ENCODE data around the gene NHSL1. TPM values are rescaled to one million over a fixed set of nuclear protein-coding genes. Genes with fewer than 3 reads are reported as not detected.

Gene NHSL1
- total RNA-seq, 2 experiments from 2014 or later, result 0.64 to 1.1 TPM

GRCh38 chr6:138401960-138402837, 97.1 kb downstream of the NHSL1 start:
- CTCF ChIA-PET, result interaction anchor here (0.5 to 1.6 kb wide), 4 partner anchors 16 to 286 kb away, joined by 4 to 7 read pairs (median 4); no protein-coding TSS in a partner anchor
- Mint-ChIP-seq H3K4me3 (no peak overlapping the region), H3K27me3 (ENCODE audit: low read depth) (no peaks in the 10 kb centered on the region), H3K4me1 (ENCODE audit: low read depth) (peaks cover 12% of the 10 kb centered on the region), H3K9me3 (no peaks in the 10 kb centered on the region), H3K27ac (no peak overlapping the region), H3K36me3 (ENCODE audit: low read depth) (peaks cover 6% of the 10 kb centered on the region)
- DNase-seq, result no peak
- intact Hi-C loops (cut with micrococcal nuclease), result loop anchor here (2.0 to 10.0 kb wide), 4 partner anchors 113 to 427 kb away; no protein-coding TSS in a partner anchor

- no peak for DNase-seq
- no peak overlapping the region for H3K4me3 Mint-ChIP-seq
- H3K36me3 Mint-ChIP-seq (ENCODE audit: low read depth), result no peaks in the 10 kb centered on the region
Observed at GRCh38 chr6:138400326-138400725, 99.0 kb downstream of the NHSL1 start.

GRCh38 chr6:138397128-138398122, 101.9 kb downstream of the NHSL1 start:
- DNase-seq, result no peak
- H3K36me3 Mint-ChIP-seq (ENCODE audit: low read depth), result no peaks in the 10 kb centered on the region
- H3K4me1 Mint-ChIP-seq (ENCODE audit: low read depth), result no peaks in the 10 kb centered on the region
- intact Hi-C loops (cut with micrococcal nuclease), result no loop called here
- CTCF ChIA-PET, result interaction anchor here (0.9 to 1.1 kb wide), 2 partner anchors 10 to 281 kb away, joined by 3 read pairs; no protein-coding TSS in a partner anchor
- H3K27ac Mint-ChIP-seq, result no peak overlapping the region
- H3K4me3 Mint-ChIP-seq, result no peak overlapping the region
- H3K9me3 Mint-ChIP-seq, result no peaks in the 10 kb centered on the region
- H3K27me3 Mint-ChIP-seq (ENCODE audit: low read depth), result no peaks in the 10 kb centered on the region

More at GRCh38 chr6:138400326-138400725, 99.0 kb downstream of the NHSL1 start:
- Mint-ChIP-seq H3K27me3 (ENCODE audit: low read depth) (no peaks in the 10 kb centered on the region), H3K4me1 (ENCODE audit: low read depth) (peaks cover 3% of the 10 kb centered on the region), H3K9me3 (no peaks in the 10 kb centered on the region), H3K27ac (no peak overlapping the region)
- intact Hi-C loops (cut with micrococcal nuclease), result loop anchor here (5.0 to 10.0 kb wide), 3 partner anchors 252 to 426 kb away; no protein-coding TSS in a partner anchor
- CTCF ChIA-PET, result no interaction called here

GRCh38 chr6:138396709-138397108, 102.6 kb downstream of the NHSL1 start:
- no peak for DNase-seq
- H3K4me1 Mint-ChIP-seq (ENCODE audit: low read depth), result no peaks in the 10 kb centered on the region
- CTCF ChIA-PET, result no interaction called here
- H3K4me3 Mint-ChIP-seq, result no peak overlapping the region
- intact Hi-C loops (cut with micrococcal nuclease), result no loop called here
- H3K27ac Mint-ChIP-seq, result no peak overlapping the region
- no peaks in the 10 kb centered on the region for H3K36me3 Mint-ChIP-seq (ENCODE audit: low read depth)
- H3K9me3 Mint-ChIP-seq, result no peaks in the 10 kb centered on the region
- H3K27me3 Mint-ChIP-seq (ENCODE audit: low read depth), result no peaks in the 10 kb centered on the region

DNA sequence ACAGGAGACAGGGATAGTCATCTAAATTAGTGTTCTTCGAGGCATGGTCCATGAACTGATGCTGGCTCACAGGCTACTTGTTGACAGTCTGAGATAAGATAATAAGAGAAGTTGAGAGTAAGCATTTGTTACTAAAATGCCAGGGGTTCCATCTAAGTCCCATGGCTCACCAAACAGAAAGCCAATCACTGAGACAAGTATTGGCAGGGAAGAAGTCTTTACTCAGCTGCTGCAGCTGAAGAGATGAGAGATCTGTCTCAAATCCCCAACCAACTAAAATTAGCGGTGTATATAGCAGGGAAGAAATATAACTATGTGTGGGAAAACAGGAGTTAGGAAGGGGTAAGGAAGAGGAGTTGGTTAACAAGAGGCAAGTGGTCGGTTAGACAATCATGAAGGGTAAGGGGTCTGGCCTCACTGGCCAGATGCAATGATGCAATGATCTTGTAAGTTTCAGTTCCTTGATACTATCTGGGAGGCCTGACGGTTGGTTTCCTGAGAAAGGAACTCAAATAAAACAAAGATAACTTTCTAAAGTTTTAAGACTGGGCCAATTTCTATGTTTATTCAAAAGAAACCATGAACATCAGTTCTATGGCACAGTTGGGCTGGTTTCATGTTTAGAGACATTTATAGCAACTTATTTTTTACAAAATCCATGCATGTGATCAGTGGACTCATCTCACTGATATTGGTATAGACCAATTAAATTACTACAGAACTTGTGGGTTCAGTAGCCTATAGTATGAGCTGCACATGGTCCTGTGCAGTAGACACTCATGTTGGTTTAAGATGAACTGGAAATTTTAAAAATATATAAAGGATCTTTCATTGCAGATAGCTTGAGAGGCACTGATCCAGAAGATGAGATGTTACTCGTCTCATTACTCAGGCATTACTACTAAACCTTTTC, 105.2 kb downstream of the NHSL1 start:
- no peak overlapping the region for H3K27ac Mint-ChIP-seq
- H3K27me3 Mint-ChIP-seq (ENCODE audit: low read depth), result no peaks in the 10 kb centered on the region
- H3K4me1 Mint-ChIP-seq (ENCODE audit: low read depth), result no peaks in the 10 kb centered on the region
- no peak for DNase-seq
- intact Hi-C loops (cut with micrococcal nuclease), result no loop called here
- H3K36me3 Mint-ChIP-seq (ENCODE audit: low read depth), result no peaks in the 10 kb centered on the region
- no peaks in the 10 kb centered on the region for H3K9me3 Mint-ChIP-seq
- CTCF ChIA-PET, result interaction anchor here (1.2 kb wide), 1 partner anchor 115 kb away, joined by 4 read pairs; no protein-coding TSS in a partner anchor
- no peak overlapping the region for H3K4me3 Mint-ChIP-seq

DNA sequence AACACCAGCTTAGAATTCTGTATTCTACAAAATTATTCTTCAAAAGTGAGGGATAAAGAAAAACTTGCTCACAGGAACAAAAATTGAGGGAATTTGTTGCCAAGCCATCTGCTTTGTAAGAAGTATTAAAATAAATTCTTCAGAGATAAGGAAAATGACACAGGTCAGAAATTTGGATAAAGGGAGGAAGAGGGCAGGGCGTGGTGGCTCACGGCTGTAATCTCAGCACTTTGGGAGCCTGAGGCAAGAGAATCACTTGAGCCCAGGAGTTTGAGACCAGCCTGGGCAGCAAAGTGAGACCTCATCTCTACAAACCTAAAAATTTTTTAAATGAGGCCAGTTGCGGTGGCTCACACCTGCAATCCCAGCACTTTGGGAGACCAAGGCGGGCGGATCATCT, 109.7 kb downstream of the NHSL1 start:
- Mint-ChIP-seq H3K4me1 (ENCODE audit: low read depth) (no peaks in the 10 kb centered on the region), H3K36me3 (ENCODE audit: low read depth) (no peaks in the 10 kb centered on the region), H3K27ac (no peak overlapping the region), H3K4me3 (no peak overlapping the region), H3K27me3 (ENCODE audit: low read depth) (no peaks in the 10 kb centered on the region), H3K9me3 (no peaks in the 10 kb centered on the region)
- no peak for DNase-seq
- CTCF ChIA-PET, result no interaction called here
- intact Hi-C loops (cut with micrococcal nuclease), result no loop called here

DNA sequence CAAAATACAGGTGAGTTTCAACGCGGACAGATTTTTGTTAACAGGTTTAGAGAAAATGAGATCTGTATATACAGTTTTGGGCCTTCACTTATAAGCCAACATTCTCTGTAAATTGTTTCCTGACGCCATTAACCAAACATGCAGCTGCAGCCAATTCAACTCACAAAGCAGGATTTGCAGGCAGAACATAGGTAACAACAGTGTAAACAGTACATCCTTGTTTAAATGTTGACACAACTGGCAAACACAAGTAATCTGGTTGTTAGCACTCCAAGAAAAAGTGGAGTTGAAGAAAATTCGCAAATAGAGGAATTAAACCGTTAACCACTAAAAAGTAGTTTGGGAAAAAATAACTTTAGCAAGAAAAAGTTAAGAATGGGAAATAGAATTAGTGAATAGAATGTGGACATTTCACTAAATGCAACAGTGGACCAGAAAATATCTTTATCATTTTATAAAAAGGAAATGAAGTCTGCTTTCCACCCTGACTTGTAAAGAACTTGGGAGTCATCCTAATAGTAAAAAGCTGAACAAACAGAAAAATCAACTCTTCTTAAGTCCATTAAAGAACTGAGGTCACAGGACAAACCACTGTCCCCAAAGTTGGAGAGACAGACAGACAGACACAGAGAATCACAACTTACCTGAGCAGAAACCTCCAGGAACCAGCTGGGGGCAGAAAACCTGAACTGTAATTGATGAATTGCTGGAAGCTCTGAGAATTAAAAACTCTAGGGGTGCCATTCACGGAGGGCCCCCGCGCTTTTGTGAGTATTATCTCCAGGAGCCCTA, 111.5 kb downstream of the NHSL1 start:
- no peak for DNase-seq
- Mint-ChIP-seq H3K4me1 (ENCODE audit: low read depth) (no peaks in the 10 kb centered on the region), H3K27ac (no peak overlapping the region), H3K36me3 (ENCODE audit: low read depth) (no peaks in the 10 kb centered on the region), H3K9me3 (no peaks in the 10 kb centered on the region), H3K4me3 (no peak overlapping the region), H3K27me3 (ENCODE audit: low read depth) (no peaks in the 10 kb centered on the region)
- CTCF ChIA-PET, result no interaction called here
- intact Hi-C loops (cut with micrococcal nuclease), result no loop called here

- CTCF ChIA-PET, result no interaction called here
- no peak overlapping the region for H3K27ac Mint-ChIP-seq
- H3K27me3 Mint-ChIP-seq (ENCODE audit: low read depth), result no peaks in the 10 kb centered on the region
- no peaks in the 10 kb centered on the region for H3K36me3 Mint-ChIP-seq (ENCODE audit: low read depth)
- no peaks in the 10 kb centered on the region for H3K9me3 Mint-ChIP-seq
- no peak for DNase-seq
- intact Hi-C loops (cut with micrococcal nuclease), result no loop called here
- H3K4me1 Mint-ChIP-seq (ENCODE audit: low read depth), result no peaks in the 10 kb centered on the region
- no peak overlapping the region for H3K4me3 Mint-ChIP-seq
Observed at GRCh38 chr6:138386897-138387296, 112.4 kb downstream of the NHSL1 start.

GRCh38 chr6:138383776-138384175, 115.5 kb downstream of the NHSL1 start:
- Mint-ChIP-seq H3K27ac (no peak overlapping the region), H3K36me3 (ENCODE audit: low read depth) (no peaks in the 10 kb centered on the region), H3K4me1 (ENCODE audit: low read depth) (no peaks in the 10 kb centered on the region), H3K27me3 (ENCODE audit: low read depth) (no peaks in the 10 kb centered on the region), H3K4me3 (no peak overlapping the region), H3K9me3 (no peaks in the 10 kb centered on the region)
- intact Hi-C loops (cut with micrococcal nuclease), result no loop called here
- no peak for DNase-seq
- CTCF ChIA-PET, result interaction anchor here (1.1 kb wide), 1 partner anchor 268 kb away, joined by 4 read pairs; no protein-coding TSS in a partner anchor

DNA sequence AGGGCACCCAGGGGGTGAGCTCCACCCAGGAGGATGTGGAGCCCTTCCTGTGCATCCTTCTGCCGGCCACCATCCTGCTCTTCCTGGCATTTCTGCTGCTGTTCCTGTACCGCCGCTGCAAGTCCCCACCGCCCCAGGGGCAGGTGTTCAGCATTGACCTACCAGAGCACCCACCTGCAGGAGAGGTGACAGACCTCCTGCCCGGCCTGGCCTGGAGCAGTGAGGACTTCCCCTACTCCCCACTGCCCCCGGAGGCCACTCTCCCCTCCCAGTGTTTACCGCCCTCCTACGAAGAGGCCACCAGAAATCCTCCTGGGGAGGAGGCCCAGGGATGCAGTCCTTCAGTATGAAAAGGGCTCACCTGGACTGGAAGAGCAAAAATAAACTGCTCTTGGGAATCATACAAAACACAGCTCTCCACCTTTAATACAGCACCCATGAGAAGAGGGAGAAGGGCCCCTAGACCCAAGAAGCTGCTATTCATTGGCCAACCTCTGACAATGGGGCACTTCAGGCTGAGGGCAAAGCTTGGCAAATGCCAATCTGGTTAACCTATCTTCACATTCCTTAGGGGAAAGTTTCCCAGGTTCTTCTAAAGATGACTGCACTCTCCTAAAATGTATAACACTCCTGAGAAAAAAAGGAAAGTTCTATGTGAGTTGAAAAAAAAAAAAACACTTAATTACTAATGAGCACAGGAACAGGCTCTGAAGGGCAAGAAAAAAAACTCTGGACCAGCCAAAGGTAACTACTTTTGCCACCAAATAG, 116.6 kb downstream of the NHSL1 start:
- Mint-ChIP-seq H3K27me3 (ENCODE audit: low read depth) (no peaks in the 10 kb centered on the region), H3K36me3 (ENCODE audit: low read depth) (no peaks in the 10 kb centered on the region), H3K9me3 (no peaks in the 10 kb centered on the region), H3K4me3 (no peak overlapping the region), H3K4me1 (ENCODE audit: low read depth) (no peaks in the 10 kb centered on the region), H3K27ac (no peak overlapping the region)
- CTCF ChIA-PET, result interaction anchor here (1.1 kb wide), 1 partner anchor 267 kb away, joined by 4 read pairs; no protein-coding TSS in a partner anchor
- DNase-seq, result no peak
- intact Hi-C loops (cut with micrococcal nuclease), result no loop called here
